Liver (tissue), 9 donors: ENCODE results near the gene SNAPIN. TPM values are rescaled to one million over a fixed set of nuclear protein-coding genes. Genes with fewer than 3 reads are reported as not detected.
"Not testable (repeated sequence)": the region's sequence is repeated elsewhere in the genome, so short reads cannot be mapped to it uniquely, and the experiment has no call there.

Source experiments
- DNase-seq: peaks from one replicate; pipeline ENCODE4 v3.0.0-alpha.2; 2017; ENCODE audit warnings: low spot score
- H3K27ac ChIP-seq, 2 donors: one replicate each; pipeline ENCODE4 v1.7.0; 2013; ENCODE audit warnings: inconsistent platforms in 2 of 2, low read length in 2 of 2, control low read depth in 1 of 2, low read depth in 1 of 2, mild to moderate bottlenecking in 1 of 2
- H3K27me3 ChIP-seq, 4 donors: one replicate each; pipeline versions ENCODE4 v1.6.1 to v1.7.0; 2013; ENCODE audit warnings: low read length in 3 of 4, inconsistent platforms in 1 of 4, mild to moderate bottlenecking in 1 of 4, moderate library complexity in 1 of 4; ENCODE audit not compliant: control insufficient read depth in 4 of 4, insufficient read depth in 4 of 4
- H3K36me3 ChIP-seq, 4 donors: one replicate each; pipeline versions ENCODE4 v1.6.1 to v1.7.0; 2013; ENCODE audit warnings: low read length in 3 of 4, mild to moderate bottlenecking in 3 of 4, low read depth in 1 of 4, moderate library complexity in 1 of 4; ENCODE audit not compliant: control insufficient read depth in 4 of 4, insufficient read depth in 3 of 4
- H3K4me1 ChIP-seq, 4 donors: one replicate each; pipeline versions ENCODE4 v1.6.1 to v1.7.0; 2013; ENCODE audit warnings: low read length in 3 of 4, mild to moderate bottlenecking in 3 of 4, moderate library complexity in 1 of 4; ENCODE audit not compliant: control insufficient read depth in 4 of 4, insufficient read depth in 4 of 4
- H3K4me3 ChIP-seq, 3 donors: one replicate each; pipeline versions ENCODE4 v1.6.1 to v1.7.0; 2013; ENCODE audit warnings: low read length in 3 of 3, control low read depth in 1 of 3, low read depth in 1 of 3, mild to moderate bottlenecking in 1 of 3
- H3K9ac ChIP-seq, 2 donors: one replicate each; pipeline ENCODE4 v1.7.0; 2013; ENCODE audit warnings: low read length in 2 of 2, mild to moderate bottlenecking in 2 of 2, moderate library complexity in 2 of 2, control low read depth in 1 of 2, low read depth in 1 of 2
- H3K9me3 ChIP-seq, 4 donors: one replicate each; pipeline versions ENCODE4 v1.6.1 to v1.7.0; 2013; ENCODE audit warnings: low read length in 3 of 4; ENCODE audit not compliant: control insufficient read depth in 4 of 4
- CTCF ChIP-seq: fragments of 150-350 bp; IDR thresholded peaks from 2 replicates; pipeline ENCODE4 v1.5.1; 2017; ENCODE audit warnings: improper control_type of control experiment, low read depth, low read length; ENCODE audit not compliant: missing input control
- EGR1 ChIP-seq, 2 donors: IDR thresholded peaks; 2 replicates each; pipeline ENCODE4 v1.6.1; 2016 to 2018; ENCODE audit warnings: antibody characterized with exemption in 2 of 2, low read depth in 2 of 2
- FOXA1 ChIP-seq: IDR thresholded peaks from 2 replicates; pipeline ENCODE4 v1.6.1; 2016; ENCODE audit warnings: antibody characterized with exemption
- FOXA2 ChIP-seq: IDR thresholded peaks from 2 replicates; pipeline ENCODE4 v1.6.1; 2016; ENCODE audit warnings: antibody characterized with exemption
- GABPA ChIP-seq, 2 donors: IDR thresholded peaks in 1 of 2; conservative IDR thresholded peaks in 1 of 2; 2 replicates each; pipeline ENCODE4 v1.6.1; 2016; ENCODE audit warnings: antibody characterized with exemption in 2 of 2, mild to moderate bottlenecking in 1 of 2, moderate library complexity in 1 of 2
- HNF4A ChIP-seq, 2 donors: conservative IDR thresholded peaks; 2 replicates each; pipeline ENCODE4 v1.6.1; 2016; ENCODE audit warnings: antibody characterized with exemption in 2 of 2, mild to moderate bottlenecking in 2 of 2
- HNF4G ChIP-seq: IDR thresholded peaks from 2 replicates; pipeline ENCODE4 v1.6.1; 2016; ENCODE audit warnings: antibody characterized with exemption
- JUND ChIP-seq, 2 donors: IDR thresholded peaks; 2 replicates each; pipeline ENCODE4 v1.6.1; 2016; ENCODE audit warnings: antibody characterized with exemption in 2 of 2
- MAX ChIP-seq: IDR thresholded peaks from 2 replicates; pipeline ENCODE4 v1.6.1; 2016; ENCODE audit warnings: antibody characterized with exemption
- NR2F2 ChIP-seq: IDR thresholded peaks from 2 replicates; pipeline ENCODE4 v1.6.1; 2016; ENCODE audit warnings: antibody characterized with exemption
- RAD21 ChIP-seq, 2 donors: IDR thresholded peaks; 2 replicates each; pipeline ENCODE4 v1.6.1; 2016; ENCODE audit warnings: antibody characterized with exemption in 2 of 2, mild to moderate bottlenecking in 2 of 2
- REST ChIP-seq: IDR thresholded peaks from 2 replicates; pipeline ENCODE4 v1.6.1; 2016; ENCODE audit warnings: antibody characterized with exemption, mild to moderate bottlenecking
- RXRA ChIP-seq, 2 donors: IDR thresholded peaks; 2 replicates each; pipeline ENCODE4 v1.6.1; 2017 to 2018; ENCODE audit warnings: antibody characterized with exemption in 2 of 2, mild to moderate bottlenecking in 1 of 2
- SP1 ChIP-seq: IDR thresholded peaks from 2 replicates; pipeline ENCODE4 v1.6.1; 2018; ENCODE audit warnings: antibody characterized with exemption, mild to moderate bottlenecking
- TAF1 ChIP-seq: conservative IDR thresholded peaks from 2 replicates; pipeline ENCODE4 v1.6.1; 2016; ENCODE audit warnings: antibody characterized with exemption, mild to moderate bottlenecking
- YY1 ChIP-seq: IDR thresholded peaks from 2 replicates; pipeline ENCODE4 v1.6.1; 2016; ENCODE audit warnings: antibody characterized with exemption, mild to moderate bottlenecking
- ZBTB33 ChIP-seq: IDR thresholded peaks from 2 replicates; pipeline ENCODE4 v1.6.1; 2016; ENCODE audit warnings: antibody characterized with exemption
- WGBS: extraction: QIAGEN DNeasy Blood & Tissue Kit; methylation state at CpG from one replicate; pipeline ENCODE4 v1.1.7; 2013; 5-methylcytosine and 5-hydroxymethylcytosine counted together
- polyA plus RNA-seq, 2 donors: library from polyadenylated mRNA; stranded (reverse) in 1 of 2; unstranded in 1 of 2; fragments of 200-250 nt in 1 of 2; fragments of >200 nt in 1 of 2; fragmentation: Nextera tagmentation in 1 of 2; extraction: Ambion mirVana in 1 of 2; gene quantifications; one replicate each; pipeline versions ENCODE4 v1.2.1 to v1.2.3, GENCODE V29; 2013 to 2015
- total RNA-seq, 2 donors: library from RNA; depleted of rRNA; stranded (reverse); fragments of >200 nt; gene quantifications; one replicate each; pipeline ENCODE4 v1.2.3, GENCODE V29; 2014
- TF ChIP-seq, protein P1 (sequence below): IDR thresholded peaks from 2 replicates; pipeline ENCODE4 v1.6.1; 2016; ENCODE audit warnings: antibody characterized with exemption
- donor health status: healthy.
- donor health status: healthy.
- donor health status: healthy.
- donor health status: healthy.
- donor health status: healthy.

The SNAPIN gene
- total and polyA plus RNA-seq, 4 donors, result 20.0 to 30.5 (median 24.2) TPM

DNA sequence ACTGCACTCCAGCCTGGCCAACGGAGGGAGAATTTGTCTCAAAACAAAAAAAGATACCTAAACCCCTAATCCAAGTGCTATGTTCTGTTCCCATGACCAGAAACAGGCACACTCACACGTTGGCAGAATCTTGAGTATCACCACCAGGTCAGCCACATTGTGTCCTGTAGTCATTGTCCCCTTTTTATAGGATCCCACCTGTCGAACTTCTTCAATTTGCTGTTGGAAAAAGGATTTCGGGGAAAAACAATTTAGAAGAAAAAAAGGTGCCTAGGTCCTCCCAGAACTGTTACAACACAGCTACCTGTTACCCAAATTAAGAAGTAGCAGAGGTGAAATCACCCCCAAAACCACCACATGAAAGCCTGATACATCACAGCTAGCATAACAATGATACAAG lies 8.9 kb downstream of the SNAPIN start:
- peaks cover 18 to 50% (median 48%) of the 10 kb centered on the region in 4 donors for H3K36me3 ChIP-seq
- 97% methylated on average over 4 of the region's 4 CpGs for WGBS
- no peak for TF ChIP-seq ZBTB33
- TF ChIP-seq, protein P1, sequence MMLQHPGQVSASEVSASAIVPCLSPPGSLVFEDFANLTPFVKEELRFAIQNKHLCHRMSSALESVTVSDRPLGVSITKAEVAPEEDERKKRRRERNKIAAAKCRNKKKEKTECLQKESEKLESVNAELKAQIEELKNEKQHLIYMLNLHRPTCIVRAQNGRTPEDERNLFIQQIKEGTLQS, result no peak
- no peak for TF ChIP-seq HNF4G
- no peak for TF ChIP-seq GABPA (IDR thresholded peaks at IDR 0.05 in 1 of 2, conservative IDR thresholded peaks at IDR 0.05 in 1 of 2)
- no peak for TF ChIP-seq FOXA1
- TF ChIP-seq RAD21 (IDR thresholded peaks at IDR 0.05), result no peak
- no peak for TF ChIP-seq MAX
- no peak for TF ChIP-seq TAF1
- no peak for TF ChIP-seq EGR1 (IDR thresholded peaks at IDR 0.05; ENCODE audit: low read depth in 2 of 2)
- TF ChIP-seq CTCF, result no peak
- no peak for TF ChIP-seq YY1
- TF ChIP-seq RXRA (IDR thresholded peaks at IDR 0.05), result no peak
- no peak for TF ChIP-seq JUND (IDR thresholded peaks at IDR 0.05)
- TF ChIP-seq FOXA2, result no peak
- TF ChIP-seq REST, result no peak
- no peak for TF ChIP-seq SP1
- TF ChIP-seq NR2F2, result no peak
- TF ChIP-seq HNF4A (conservative IDR thresholded peaks at IDR 0.05), result no peak

GRCh38 chr1:153668672-153669071 lies 10.2 kb downstream of the SNAPIN start:
- not testable (repeated sequence) for DNase-seq, H3K27ac ChIP-seq, H3K9ac ChIP-seq, H3K4me3 ChIP-seq, H3K9me3 ChIP-seq, H3K27me3 ChIP-seq
- peaks cover 13 to 41% (median 37%) of the 10 kb centered on the region in 4 donors for H3K36me3 ChIP-seq
- peaks cover 7 to 38% (median 32%) of the 10 kb centered on the region in 4 donors for H3K4me1 ChIP-seq
- 96% methylated on average over 8 of the region's 8 CpGs for WGBS

More for the DNA sequence above, 8.9 kb downstream of the SNAPIN start:
- no peak for DNase-seq
- Histone ChIP-seq H3K4me3 (no peak overlapping the region), H3K27me3 (no peaks in the 10 kb centered on the region), H3K4me1 (peaks cover 7 to 38% (median 32%) of the 10 kb centered on the region in 4 donors), H3K9me3 (no peaks in the 10 kb centered on the region), H3K9ac (no peak overlapping the region), H3K27ac (no peak overlapping the region)
